NCI-H2171 treated with DMSO at 0.1 percent for 48 hours (cell line): Measurements from ENCODE around the gene PLB1.

Experiments used
- DNase-seq: peaks from one replicate; lab custom pipeline; 2025; lab: John Stamatoyannopoulos, UW

The PLB1 gene

GRCh38 chr2:28506112-28506910 lies 10.5 kb downstream of the PLB1 start:
- no peak for DNase-seq

GRCh38 chr2:28507796-28508764 lies 12.2 kb downstream of the PLB1 start:
- DNase-seq, result peak; percentile 22

DNA sequence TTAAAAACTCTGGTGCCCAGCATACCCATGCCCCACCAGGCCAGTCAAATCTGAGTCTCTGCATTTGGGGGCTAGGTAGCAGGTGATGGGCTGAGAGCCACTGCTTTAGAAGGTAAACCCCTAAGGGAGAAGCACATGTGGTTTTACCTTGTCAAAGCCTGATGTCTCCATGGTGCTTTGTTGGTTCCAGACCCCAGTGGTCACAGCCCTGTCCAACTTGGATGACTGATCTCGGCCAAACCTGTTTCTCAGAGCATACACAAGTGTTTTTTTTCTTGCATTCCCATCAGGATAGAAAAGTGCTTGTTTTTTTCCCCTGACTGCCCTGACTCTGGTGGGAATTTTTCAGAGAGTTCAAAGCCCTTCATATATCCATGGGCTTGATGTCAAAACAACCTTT lies 13.5 kb downstream of the PLB1 start:
- no peak for DNase-seq

- no peak for DNase-seq
These were observed 14.3 kb downstream of the PLB1 start for GRCh38 chr2:28510184-28510583.

DNA sequence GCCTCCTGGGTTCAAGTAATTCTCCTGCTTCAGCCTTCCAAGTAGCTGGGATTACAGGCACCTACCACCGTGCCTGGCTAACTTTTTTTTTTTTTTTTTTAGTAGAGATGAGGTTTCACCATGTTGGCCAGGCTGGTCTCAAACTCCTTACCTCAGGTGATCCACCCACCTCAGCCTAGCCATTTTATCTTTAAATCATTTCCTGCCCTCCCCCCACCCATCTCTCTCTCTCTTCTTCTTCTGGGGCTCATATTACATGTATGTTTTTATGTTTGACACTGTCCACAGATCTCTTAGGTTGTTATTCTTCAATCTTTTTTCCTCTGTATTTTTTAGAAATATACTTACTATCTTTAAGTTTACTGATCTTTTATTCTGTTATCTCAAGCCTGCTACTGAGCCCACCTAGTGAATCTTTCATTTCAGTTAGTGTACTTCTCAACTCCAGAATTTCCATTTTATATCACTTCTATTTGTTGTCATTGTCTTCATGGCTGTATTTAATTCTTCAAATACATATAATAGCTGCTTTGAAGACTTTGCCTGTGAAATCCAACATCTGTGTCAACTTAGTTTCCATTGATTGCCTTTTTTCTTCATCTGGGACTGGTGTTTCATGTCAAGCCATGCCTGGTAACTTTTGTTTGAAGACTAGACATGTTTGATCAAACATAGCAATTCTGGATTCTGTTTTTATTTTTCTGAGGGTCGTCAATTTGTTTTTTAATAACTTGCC lies 16.2 kb downstream of the PLB1 start:
- DNase-seq, result no peak

DNA sequence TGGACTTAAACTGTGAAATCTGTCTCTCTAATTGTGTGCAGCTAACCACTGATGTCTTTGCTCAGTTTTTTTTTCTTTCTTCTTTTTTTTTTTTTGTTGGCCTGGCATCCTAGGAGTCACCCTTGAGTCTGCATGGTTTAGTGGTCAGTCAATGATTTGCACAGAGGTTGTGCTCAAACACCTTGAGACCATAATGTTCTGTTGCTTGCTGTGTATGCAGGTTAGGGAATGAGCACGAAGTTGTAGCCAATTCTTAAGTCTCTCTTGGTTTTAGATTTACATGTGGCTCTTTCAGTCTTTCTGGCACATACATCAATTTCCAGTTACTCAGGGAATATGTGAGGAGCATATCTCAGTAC lies 16.7 kb downstream of the PLB1 start:
- DNase-seq, result no peak

GRCh38 chr2:28513097-28513496 lies 17.2 kb downstream of the PLB1 start:
- no peak for DNase-seq

DNA sequence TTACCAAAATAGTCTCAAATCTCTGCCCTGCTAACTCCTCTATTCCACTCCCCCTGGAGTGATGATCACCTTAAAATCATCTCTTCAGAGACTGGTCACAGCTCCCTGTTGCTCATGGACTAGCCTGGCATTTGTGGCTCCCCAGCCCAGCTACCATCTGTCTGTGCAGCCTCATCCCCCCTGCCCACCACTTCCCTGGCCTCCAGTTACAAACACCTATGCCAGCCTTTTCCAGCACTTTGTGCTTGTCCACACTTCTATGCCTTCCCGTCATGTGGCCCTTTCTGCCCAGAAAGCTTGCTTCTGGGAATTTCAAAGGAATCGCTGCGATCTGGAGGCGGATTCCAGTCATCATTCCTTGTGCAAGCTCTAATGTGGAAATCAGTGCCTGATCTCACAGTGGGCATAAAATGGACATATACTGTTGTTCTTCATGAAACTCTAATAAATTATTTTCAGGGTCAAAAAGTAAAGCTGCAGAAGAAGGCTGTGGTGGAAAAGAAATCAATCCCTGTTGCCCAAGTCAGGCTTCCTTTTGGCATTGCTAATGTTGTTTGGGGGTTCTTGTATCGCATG lies 19.4 kb downstream of the PLB1 start:
- no peak for DNase-seq

- no peak for DNase-seq
These were observed 20.6 kb downstream of the PLB1 start for GRCh38 chr2:28516430-28516829.

DNA sequence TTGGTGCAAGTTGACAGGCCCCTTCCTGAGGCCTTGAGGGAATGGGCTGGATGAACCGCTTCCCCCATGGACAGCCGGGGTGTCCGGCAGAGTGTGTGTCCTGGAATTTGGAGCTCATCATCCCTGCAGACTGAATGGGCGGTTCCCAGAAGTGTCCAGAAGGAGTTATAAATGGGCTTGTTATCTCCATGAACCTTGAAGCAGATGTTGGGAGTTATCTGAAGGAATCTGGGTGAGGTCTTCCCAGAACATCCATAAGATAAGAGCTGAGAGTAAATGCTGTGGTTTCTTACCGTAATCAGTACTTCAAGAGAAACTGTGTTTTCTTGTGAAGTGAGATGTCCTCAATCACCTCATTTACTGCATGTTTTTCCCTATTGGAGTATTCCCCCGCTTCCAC lies 21.1 kb downstream of the PLB1 start:
- DNase-seq, result no peak

DNA sequence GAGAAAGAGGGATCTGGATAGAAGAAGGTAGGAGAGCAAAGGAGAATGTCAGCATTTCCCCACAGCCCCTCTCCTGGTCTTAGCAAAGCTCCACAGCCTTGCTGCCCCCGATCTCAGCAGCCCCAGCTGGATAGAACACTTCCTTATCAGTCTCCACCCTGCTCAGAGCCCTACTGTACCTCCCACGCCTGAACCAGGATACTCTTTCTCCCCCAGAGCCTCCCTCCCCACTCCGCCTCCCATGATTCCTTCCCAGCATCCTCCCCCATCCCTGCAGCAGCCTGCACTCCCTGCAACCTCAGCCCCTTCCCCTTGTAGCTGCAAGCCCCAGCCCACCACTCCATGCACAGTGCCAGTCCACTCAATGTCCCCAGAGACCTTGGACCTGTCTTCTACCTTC lies 25.8 kb downstream of the PLB1 start:
- DNase-seq, result no peak

DNA sequence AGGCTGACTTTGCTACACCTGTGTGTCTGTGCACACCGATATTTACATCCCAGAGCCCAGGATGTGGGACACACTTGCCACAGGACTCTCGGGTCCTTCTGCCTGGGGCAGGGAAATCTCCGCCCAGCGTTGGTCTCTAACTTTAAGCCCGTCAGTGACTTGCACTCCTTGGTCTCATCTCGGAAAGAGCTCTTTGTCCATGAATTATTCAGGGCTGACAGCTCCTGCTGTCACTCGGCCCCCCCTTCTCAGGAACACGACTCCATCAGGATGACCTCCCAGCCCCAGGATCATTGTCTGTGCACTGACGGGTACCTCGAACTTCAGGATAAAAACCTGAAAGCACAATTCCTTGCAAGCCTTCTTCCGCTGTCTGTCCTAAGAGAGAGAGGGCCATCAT lies 26.6 kb downstream of the PLB1 start:
- no peak for DNase-seq

GRCh38 chr2:28523902-28524301 lies 28.0 kb downstream of the PLB1 start:
- DNase-seq, result peak; percentile 9

GRCh38 chr2:28525481-28525880 lies 29.6 kb downstream of the PLB1 start:
- no peak for DNase-seq

GRCh38 chr2:28526527-28527132 lies 30.8 kb downstream of the PLB1 start:
- no peak for DNase-seq

DNA sequence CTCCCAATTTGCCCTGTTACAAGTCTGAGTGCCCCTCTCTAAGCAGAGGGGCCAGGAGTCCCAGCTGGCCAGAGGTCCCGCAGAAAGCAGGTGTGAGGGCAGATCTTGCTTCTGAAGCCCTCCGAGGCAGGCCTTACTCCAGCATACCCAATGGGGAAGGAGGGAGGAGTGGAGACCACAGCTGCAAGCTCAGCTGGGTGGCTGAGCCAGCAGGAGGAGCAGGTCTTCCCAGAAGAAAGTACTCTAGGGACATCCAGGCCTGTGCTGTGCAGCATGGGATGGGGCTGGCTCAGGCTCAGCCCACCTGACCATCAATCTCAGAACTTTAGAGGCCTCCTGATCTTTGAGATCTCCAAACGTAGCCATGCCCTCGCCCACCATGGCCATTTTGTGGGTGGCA lies 31.3 kb downstream of the PLB1 start:
- no peak for DNase-seq

DNA sequence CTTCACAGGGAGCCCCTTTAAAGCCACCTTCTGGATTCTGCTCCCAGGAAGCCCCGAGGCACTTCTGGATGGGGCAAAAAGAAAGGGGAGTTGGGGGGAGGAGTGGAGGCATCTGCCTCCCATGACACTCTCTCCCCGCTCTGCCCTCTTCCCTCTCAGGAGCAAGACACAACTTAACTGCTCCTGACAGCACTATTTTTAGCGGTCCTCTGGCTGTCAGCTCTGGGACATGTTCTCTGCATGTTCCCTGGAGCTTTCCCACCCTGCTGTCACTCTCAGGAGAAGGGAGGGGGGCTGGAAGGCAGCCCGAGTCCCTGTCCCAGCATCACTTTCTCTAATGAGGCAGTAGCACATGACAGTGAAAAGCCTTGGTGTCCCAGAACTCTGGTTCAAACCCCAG lies 32.3 kb downstream of the PLB1 start:
- peak; percentile 48 for DNase-seq

GRCh38 chr2:28530782-28531181 lies 34.9 kb downstream of the PLB1 start:
- DNase-seq, result no peak

GRCh38 chr2:28532399-28532798 lies 36.5 kb downstream of the PLB1 start:
- DNase-seq, result no peak

- DNase-seq, result no peak
These were observed 37.3 kb downstream of the PLB1 start for GRCh38 chr2:28533044-28533680.

DNA sequence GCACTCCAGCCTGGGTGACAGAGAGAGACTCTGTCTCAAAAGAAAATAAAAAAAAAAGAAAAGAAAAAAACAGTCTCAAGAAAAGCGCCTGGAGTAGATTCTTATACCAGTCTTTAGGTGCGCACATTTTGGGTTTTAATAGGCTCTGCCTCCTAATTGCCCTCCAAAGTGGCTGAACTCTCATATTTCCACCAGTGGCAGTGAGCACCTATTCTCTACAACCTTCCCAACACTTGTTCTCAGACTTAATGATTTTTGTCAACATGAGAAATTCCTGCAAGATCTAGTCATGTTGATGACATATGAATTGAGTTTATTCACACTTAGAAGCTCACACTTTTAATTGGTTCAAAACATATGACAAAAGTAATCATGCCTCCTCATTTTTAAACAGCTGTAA lies 39.0 kb downstream of the PLB1 start:
- DNase-seq, result no peak
